AG04450 (cell line): Measurements from ENCODE around the gene PPP2R1B. TPM values are rescaled to one million over a fixed set of nuclear protein-coding genes. Genes with fewer than 3 reads are reported as not detected.

ENCODE experiments used
- CTCF ChIA-PET: fragments of 300-600, 350-600 bp; formaldehyde crosslinking; extraction: SDS; loops from one replicate; lab custom pipeline; 2022; ENCODE audit warnings: antibody characterized with exemption, inconsistent platforms; lab: Charles Lee
- POLR2A ChIA-PET: fragments of 350-600 bp; formaldehyde crosslinking; extraction: SDS; loops from one replicate; lab custom pipeline; 2021; ENCODE audit warnings: antibody characterized with exemption, inconsistent platforms; lab: Yijun Ruan, JAX
- DNase-seq: peaks from one replicate; pipeline ENCODE4 v3.0.0-alpha.2; 2011; ENCODE audit warnings: low read depth, low spot score
- H3K27ac ChIP-seq: one replicate; pipeline ENCODE4 v1.5.1; 2012; ENCODE audit warnings: low read depth, low read length, control low read depth
- H3K27me3 ChIP-seq: one replicate; pipeline ENCODE4 v1.6.0; 2012; ENCODE audit warnings: low read length; ENCODE audit not compliant: control insufficient read depth, insufficient read depth
- H3K4me3 ChIP-seq: 2 replicates; pipeline ENCODE4 v1.5.1; 2011; ENCODE audit warnings: mild to moderate bottlenecking, low read depth, low read length, control low read depth
- H3K9me3 ChIP-seq: 2 replicates; pipeline ENCODE4 v1.5.1; 2012; ENCODE audit warnings: low read length; ENCODE audit not compliant: control insufficient read depth, insufficient read depth
- CTCF ChIP-seq: IDR thresholded peaks from 2 replicates; pipeline ENCODE4 v1.5.1; 2011; ENCODE audit warnings: low read depth, low read length, control low read depth, inconsistent platforms
- polyA plus RNA-seq: library from polyadenylated mRNA; depleted of rRNA; stranded (reverse); fragments of >200 nt; gene quantifications from 2 replicates; pipeline ENCODE4 v1.2.3, GENCODE V29; 2011

Gene PPP2R1B
- polyA plus RNA-seq, 1 experiment = 44.9 TPM

GRCh38 chr11:111735262-111736116 lies 30.7 kb downstream of the PPP2R1B start:
- no peak for TF ChIP-seq CTCF
- ChIA-PET CTCF (interaction anchor here (1.0 kb wide), 1 partner anchor 131 kb away, joined by 6 read pairs; no protein-coding TSS in a partner anchor), POLR2A (interaction anchor here (0.6 to 1.3 kb wide), 4 partner anchors 8 to 123 kb away, joined by 3 to 6 read pairs (median 4); no protein-coding TSS in a partner anchor)
- peak; percentile 96 for DNase-seq
- no peaks in the 10 kb centered on the region for H3K27me3 ChIP-seq
- no peaks in the 10 kb centered on the region for H3K9me3 ChIP-seq
- peak overlapping the region; percentile 100 for H3K27ac ChIP-seq
- H3K4me3 ChIP-seq = peak overlapping the region; percentile 43

- Histone ChIP-seq H3K27me3 (no peaks in the 10 kb centered on the region), H3K9me3 (no peaks in the 10 kb centered on the region), H3K4me3 (no peak overlapping the region), H3K27ac (peak overlapping the region; percentile 100)
- POLR2A ChIA-PET = interaction anchor here (0.6 to 1.3 kb wide), 3 partner anchors 8 to 123 kb away, joined by 3 to 6 read pairs (median 3); no protein-coding TSS in a partner anchor
- TF ChIP-seq CTCF = no peak
- CTCF ChIA-PET = interaction anchor here (1.0 kb wide), 1 partner anchor 131 kb away, joined by 6 read pairs; no protein-coding TSS in a partner anchor
- DNase-seq = no peak
These were observed 31.3 kb downstream of the PPP2R1B start for GRCh38 chr11:111734954-111735261.

GRCh38 chr11:111734101-111734953 lies 31.9 kb downstream of the PPP2R1B start:
- no peak for TF ChIP-seq CTCF
- Histone ChIP-seq H3K27ac (peak overlapping the region; percentile 100), H3K4me3 (no peak overlapping the region), H3K27me3 (no peaks in the 10 kb centered on the region), H3K9me3 (no peaks in the 10 kb centered on the region)
- ChIA-PET POLR2A (interaction anchor here (0.6 to 1.3 kb wide), 3 partner anchors 9 to 122 kb away, joined by 3 to 6 read pairs (median 3); no protein-coding TSS in a partner anchor), CTCF (interaction anchor here (1.0 to 2.3 kb wide), 3 partner anchors 43 to 173 kb away, joined by 3 to 8 read pairs (median 6); no protein-coding TSS in a partner anchor)
- DNase-seq = no peak

- CTCF ChIA-PET = interaction anchor here (0.7 to 2.3 kb wide), 5 partner anchors 36 to 172 kb away, joined by 3 to 8 read pairs (median 3); no protein-coding TSS in a partner anchor
- Histone ChIP-seq H3K4me3 (no peak overlapping the region), H3K27ac (peak overlapping the region; percentile 100), H3K27me3 (no peaks in the 10 kb centered on the region), H3K9me3 (no peaks in the 10 kb centered on the region)
- TF ChIP-seq CTCF = no peak
- POLR2A ChIA-PET = interaction anchor here (0.5 to 1.9 kb wide), 6 partner anchors 33 to 1452 kb away, joined by 3 to 5 read pairs (median 4); no protein-coding TSS in a partner anchor
- no peak for DNase-seq
These were observed 32.5 kb downstream of the PPP2R1B start for GRCh38 chr11:111733611-111734088.
